Activated naive CD8-positive, alpha-beta T cell treated with anti-CD3 and anti-CD28 coated beads for 36 hours (primary cell): Measurements from ENCODE around the gene SYCN. TPM values are rescaled to one million over a fixed set of nuclear protein-coding genes. Genes with fewer than 3 reads are reported as not detected.

Experiments used
- DNase-seq: peaks from one replicate; pipeline ENCODE4 v3.0.0; 2021
- H3K27ac Mint-ChIP-seq: one replicate; pipeline ENCODE4 v1.8.0; 2022; ENCODE audit warnings: mild to moderate bottlenecking, moderate library complexity, mixed read lengths
- H3K27me3 Mint-ChIP-seq: one replicate; pipeline ENCODE4 v1.8.0; 2022; ENCODE audit warnings: mild to moderate bottlenecking, mixed read lengths
- H3K36me3 Mint-ChIP-seq: one replicate; pipeline ENCODE4 v1.8.0; 2021; ENCODE audit warnings: mild to moderate bottlenecking, mixed read lengths
- H3K4me1 Mint-ChIP-seq: one replicate; pipeline ENCODE4 v1.8.0; 2021; ENCODE audit warnings: mixed read lengths
- H3K4me3 Mint-ChIP-seq: one replicate; pipeline ENCODE4 v1.8.0; 2022; ENCODE audit warnings: mild to moderate bottlenecking, moderate library complexity, mixed read lengths
- H3K9me3 Mint-ChIP-seq: one replicate; pipeline ENCODE4 v1.8.0; 2022; ENCODE audit warnings: mixed read lengths
- total RNA-seq, 2 experiments: library from RNA; stranded (reverse); gene quantifications; one replicate each; pipeline ENCODE4 v1.2.3, GENCODE V29; 2021

SYCN gene
- total RNA-seq, 2 experiments from 2014 or later = not detected

- peaks cover 2% of the 10 kb centered on the region for H3K4me1 Mint-ChIP-seq
- H3K36me3 Mint-ChIP-seq = no peaks in the 10 kb centered on the region
- H3K9me3 Mint-ChIP-seq = no peaks in the 10 kb centered on the region
- H3K4me3 Mint-ChIP-seq = no peak overlapping the region
- peaks cover 14% of the 10 kb centered on the region for H3K27me3 Mint-ChIP-seq
- H3K27ac Mint-ChIP-seq = no peak overlapping the region
- DNase-seq = no peak
Measured at GRCh38 chr19:39208175-39208795, 4.2 kb upstream of the SYCN start.

- Mint-ChIP-seq H3K4me3 (no peak overlapping the region), H3K9me3 (no peaks in the 10 kb centered on the region), H3K27ac (no peak overlapping the region), H3K27me3 (peaks cover 23% of the 10 kb centered on the region), H3K36me3 (no peaks in the 10 kb centered on the region), H3K4me1 (peaks cover 4% of the 10 kb centered on the region)
- no peak for DNase-seq
Measured at GRCh38 chr19:39207293-39207836, 3.3 kb upstream of the SYCN start.

- Mint-ChIP-seq H3K4me3 (no peak overlapping the region), H3K4me1 (peaks cover 4% of the 10 kb centered on the region), H3K9me3 (no peaks in the 10 kb centered on the region), H3K27me3 (peaks cover 35% of the 10 kb centered on the region), H3K36me3 (no peaks in the 10 kb centered on the region), H3K27ac (no peak overlapping the region)
- no peak for DNase-seq
Measured at GRCh38 chr19:39206122-39206521, 2.1 kb upstream of the SYCN start.

- no peak overlapping the region for H3K4me3 Mint-ChIP-seq
- H3K27ac Mint-ChIP-seq = no peak overlapping the region
- no peaks in the 10 kb centered on the region for H3K36me3 Mint-ChIP-seq
- H3K27me3 Mint-ChIP-seq = peaks cover 42% of the 10 kb centered on the region
- H3K4me1 Mint-ChIP-seq = peaks cover 4% of the 10 kb centered on the region
- no peaks in the 10 kb centered on the region for H3K9me3 Mint-ChIP-seq
- no peak for DNase-seq
Measured at GRCh38 chr19:39205449-39205764, 1.3 kb upstream of the SYCN start.

GRCh38 chr19:39202998-39203355 is 1.1 kb downstream of the SYCN start:
- no peaks in the 10 kb centered on the region for H3K9me3 Mint-ChIP-seq
- H3K27me3 Mint-ChIP-seq = peaks cover 61% of the 10 kb centered on the region
- H3K27ac Mint-ChIP-seq = no peak overlapping the region
- peaks cover 4% of the 10 kb centered on the region for H3K4me1 Mint-ChIP-seq
- no peak for DNase-seq
- H3K36me3 Mint-ChIP-seq = no peaks in the 10 kb centered on the region
- no peak overlapping the region for H3K4me3 Mint-ChIP-seq

- Mint-ChIP-seq H3K27ac (no peak overlapping the region), H3K36me3 (no peaks in the 10 kb centered on the region), H3K4me1 (peaks cover 12% of the 10 kb centered on the region), H3K27me3 (peaks cover 81% of the 10 kb centered on the region), H3K4me3 (no peak overlapping the region), H3K9me3 (no peaks in the 10 kb centered on the region)
- no peak for DNase-seq
Measured at GRCh38 chr19:39200803-39201115, 3.3 kb downstream of the SYCN start.

GRCh38 chr19:39200066-39200802 is 3.8 kb downstream of the SYCN start:
- peaks cover 86% of the 10 kb centered on the region for H3K27me3 Mint-ChIP-seq

GRCh38 chr19:39199025-39199424 is 5.0 kb downstream of the SYCN start:
- H3K4me1 Mint-ChIP-seq = peaks cover 12% of the 10 kb centered on the region
- no peak overlapping the region for H3K27ac Mint-ChIP-seq
- DNase-seq = no peak
- H3K4me3 Mint-ChIP-seq = no peak overlapping the region
- H3K27me3 Mint-ChIP-seq = peaks cover 87% of the 10 kb centered on the region
- H3K9me3 Mint-ChIP-seq = no peaks in the 10 kb centered on the region
- no peaks in the 10 kb centered on the region for H3K36me3 Mint-ChIP-seq

More at GRCh38 chr19:39200066-39200802, 3.8 kb downstream of the SYCN start:
- H3K36me3 Mint-ChIP-seq = no peaks in the 10 kb centered on the region
- no peak for DNase-seq
- H3K27ac Mint-ChIP-seq = no peak overlapping the region
- peaks cover 12% of the 10 kb centered on the region for H3K4me1 Mint-ChIP-seq
- no peaks in the 10 kb centered on the region for H3K9me3 Mint-ChIP-seq
- no peak overlapping the region for H3K4me3 Mint-ChIP-seq

- Mint-ChIP-seq H3K4me3 (no peak overlapping the region), H3K4me1 (peaks cover 8% of the 10 kb centered on the region), H3K27me3 (peaks cover 82% of the 10 kb centered on the region), H3K9me3 (no peaks in the 10 kb centered on the region), H3K36me3 (no peaks in the 10 kb centered on the region), H3K27ac (no peak overlapping the region)
- no peak for DNase-seq
Measured at GRCh38 chr19:39197808-39198207, 6.3 kb downstream of the SYCN start.

- Mint-ChIP-seq H3K9me3 (no peaks in the 10 kb centered on the region), H3K27ac (no peak within 1 kb of the TSS), H3K36me3 (no peaks in the 10 kb centered on the region), H3K4me1 (peaks cover 8% of the 10 kb centered on the region), H3K4me3 (peak within 1 kb of the TSS; percentile 8), H3K27me3 (peaks cover 79% of the 10 kb centered on the region)
- DNase-seq = peak; percentile 16
Measured at GRCh38 chr19:39196860-39197562, 7.1 kb downstream of the SYCN start, which contains the start of gene NCCRP1. NCCRP1 (plus strand) TSS chr19:39196964; CDS start chr19:39196983, 19 bp downstream.

GRCh38 chr19:39196320-39196719 is 7.7 kb downstream of the SYCN start:
- Mint-ChIP-seq H3K36me3 (no peaks in the 10 kb centered on the region), H3K4me1 (peaks cover 8% of the 10 kb centered on the region), H3K9me3 (no peaks in the 10 kb centered on the region), H3K4me3 (no peak overlapping the region), H3K27ac (no peak overlapping the region), H3K27me3 (peaks cover 79% of the 10 kb centered on the region)
- no peak for DNase-seq

GRCh38 chr19:39195755-39196154 is 8.3 kb downstream of the SYCN start:
- H3K9me3 Mint-ChIP-seq = no peaks in the 10 kb centered on the region
- no peak overlapping the region for H3K4me3 Mint-ChIP-seq
- no peaks in the 10 kb centered on the region for H3K36me3 Mint-ChIP-seq

GRCh38 chr19:39194832-39195542 is 9.1 kb downstream of the SYCN start:
- Mint-ChIP-seq H3K27ac (no peak overlapping the region), H3K9me3 (no peaks in the 10 kb centered on the region), H3K4me3 (no peak overlapping the region), H3K4me1 (peaks cover 8% of the 10 kb centered on the region), H3K27me3 (peaks cover 73% of the 10 kb centered on the region), H3K36me3 (no peaks in the 10 kb centered on the region)
- no peak for DNase-seq

More at GRCh38 chr19:39195755-39196154, 8.3 kb downstream of the SYCN start:
- DNase-seq = no peak
- Mint-ChIP-seq H3K27me3 (peaks cover 75% of the 10 kb centered on the region), H3K4me1 (peaks cover 8% of the 10 kb centered on the region), H3K27ac (no peak overlapping the region)

GRCh38 chr19:39193803-39194202 is 10.3 kb downstream of the SYCN start:
- peaks cover 70% of the 10 kb centered on the region for H3K27me3 Mint-ChIP-seq
- DNase-seq = no peak
- H3K27ac Mint-ChIP-seq = no peak overlapping the region
- H3K36me3 Mint-ChIP-seq = no peaks in the 10 kb centered on the region
- no peak overlapping the region for H3K4me3 Mint-ChIP-seq
- H3K4me1 Mint-ChIP-seq = peaks cover 8% of the 10 kb centered on the region
- H3K9me3 Mint-ChIP-seq = no peaks in the 10 kb centered on the region

GRCh38 chr19:39192846-39193245 is 11.2 kb downstream of the SYCN start:
- no peak for DNase-seq
- H3K9me3 Mint-ChIP-seq = no peaks in the 10 kb centered on the region
- H3K4me1 Mint-ChIP-seq = peaks cover 8% of the 10 kb centered on the region
- no peak overlapping the region for H3K27ac Mint-ChIP-seq
- no peak overlapping the region for H3K4me3 Mint-ChIP-seq
- H3K36me3 Mint-ChIP-seq = no peaks in the 10 kb centered on the region
- peaks cover 65% of the 10 kb centered on the region for H3K27me3 Mint-ChIP-seq
